Psoas muscle (tissue), 8 donors: ENCODE results near the gene PPCS. TPM values are rescaled to one million over a fixed set of nuclear protein-coding genes. Genes with fewer than 3 reads are reported as not detected.

ENCODE experiments used
- ATAC-seq, 4 donors: fragments of 200-7000 bp; cut with Tn5 transposase; one replicate each; pipeline ENCODE4 v1.9.1; 2020; ENCODE audit warnings: moderate library complexity in 3 of 4, mild to moderate bottlenecking in 2 of 4
- DNase-seq, 2 donors: peaks; one replicate each; pipeline ENCODE4 v3.0.0-alpha.2; 2020
- H3K27ac ChIP-seq: fragments of 200-600 bp; one replicate; pipeline ENCODE4 v1.8.0; 2022
- H3K27me3 ChIP-seq, 3 donors: fragments of 200-600 bp in 1 of 3; one replicate each; pipeline versions ENCODE4 v1.6.1 to v1.8.0; 2013 to 2022; ENCODE audit warnings: low read length in 2 of 3, mild to moderate bottlenecking in 2 of 3, moderate library complexity in 1 of 3; ENCODE audit not compliant: insufficient read depth in 3 of 3
- H3K36me3 ChIP-seq, 2 donors: fragments of 200-600 bp in 1 of 2; one replicate each; pipeline versions ENCODE4 v1.6.1 to v1.8.0; 2013 to 2022; ENCODE audit warnings: low read depth in 1 of 2, mild to moderate bottlenecking in 1 of 2, moderate library complexity in 1 of 2; ENCODE audit not compliant: insufficient read depth in 1 of 2
- H3K4me1 ChIP-seq: fragments of 200-600 bp; one replicate; pipeline ENCODE4 v1.8.0; 2022
- H3K4me3 ChIP-seq: fragments of 200-600 bp; one replicate; pipeline ENCODE4 v1.8.0; 2022; ENCODE audit warnings: mild to moderate bottlenecking
- H3K9me3 ChIP-seq: fragments of 200-600 bp; one replicate; pipeline ENCODE4 v1.8.0; 2022
- CTCF ChIP-seq: fragments of 200-600 bp; IDR thresholded peaks from one replicate; pipeline ENCODE4 v1.8.0; 2022; ENCODE audit warnings: antibody characterized with exemption
- WGBS, 3 donors: extraction: QIAGEN DNeasy Blood & Tissue Kit; methylation state at CpG; one replicate each; pipeline versions ENCODE4 v1.1.6 to v1.1.7; 2013; 5-methylcytosine and 5-hydroxymethylcytosine counted together
- intact Hi-C, 2 donors: fragments of 100-400 bp; cut with DNase I; formaldehyde crosslinking; loops; one replicate each; pipeline versions ENCODE4 v1.11.0 to v1.14.2; 2022
- polyA plus RNA-seq, 3 donors: library from polyadenylated mRNA; stranded (reverse); fragments of 200-250 nt; gene quantifications; one replicate each; pipeline ENCODE4 v1.2.3, GENCODE V29; 2013
- total RNA-seq, 4 donors: library from RNA; stranded (reverse); fragmentation: NEBNext Ultra II Directional in 2 of 4; extraction: Animal tissue kit (Norgen Biotek cat#: 25700) in 2 of 4; gene quantifications; one replicate each; pipeline versions ENCODE4 v1.2.1 to v1.2.4, GENCODE V29; 2021 to 2023
- donor health status: healthy with polysubstance abuse.
- donor health status: DM: no; HTN: no; CAD: no; lungs with moderate emphysema.
- donor health status: Bipolar disorder and iron deficiency.
- donor health status: healthy.
- donor health status: DM: yes; HTN: yes; CAD: no.
- donor health status: DM: no; HTN: no; CAD: no.
- donor health status: DM: no; HTN: no; CAD: no.
- donor health status: DM: yes; HTN: yes; CAD: no.

The PPCS gene
- total and polyA plus RNA-seq, 7 donors = 26.1 to 62.9 (median 40.8) TPM

- intact Hi-C loops = loop anchor here in 1 of 2 donors (10.0 kb wide), 1 partner anchor 311 kb away; the partner anchor contains the start of genes C1orf50 and P3H1
- no peak for ATAC-seq
- H3K9me3 ChIP-seq = no peaks in the 10 kb centered on the region
- no peak for DNase-seq
- peaks cover 0 to 7% of the 10 kb centered on the region in 2 donors for H3K36me3 ChIP-seq
- no peak for TF ChIP-seq CTCF
- H3K27ac ChIP-seq = no peak overlapping the region
- no peak overlapping the region for H3K4me3 ChIP-seq
- WGBS, 3 donors = 74 to 85% (median 82%) methylated on average over 4 of the region's 4 CpGs
- H3K4me1 ChIP-seq = peaks cover 6% of the 10 kb centered on the region
- no peaks in the 10 kb centered on the region for H3K27me3 ChIP-seq
Observed at GRCh38 chr1:42453386-42453785, 3.0 kb upstream of the PPCS start.

GRCh38 chr1:42454403-42454802, 1.9 kb upstream of the PPCS start:
- no peaks in the 10 kb centered on the region for H3K9me3 ChIP-seq
- H3K4me3 ChIP-seq = no peak overlapping the region
- intact Hi-C loops = loop anchor here in 1 of 2 donors (10.0 kb wide), 1 partner anchor 310 kb away; the partner anchor contains the start of genes C1orf50 and P3H1
- DNase-seq = no peak
- H3K27ac ChIP-seq = no peak overlapping the region
- peaks cover 6% of the 10 kb centered on the region for H3K4me1 ChIP-seq
- H3K36me3 ChIP-seq = peaks cover 0 to 17% of the 10 kb centered on the region in 2 donors
- 93 to 96% (median 94%) methylated on average over 5 of the region's 5 CpGs for WGBS, 3 donors
- TF ChIP-seq CTCF = no peak
- H3K27me3 ChIP-seq = no peaks in the 10 kb centered on the region
- ATAC-seq = no peak

- peaks cover 6% of the 10 kb centered on the region for H3K4me1 ChIP-seq
- intact Hi-C loops = loop anchor here (2.0 to 10.0 kb wide), 3 partner anchors 122 to 308 kb away; partner anchors contain the start of genes C1orf50 (in 1 of the 2), FOXJ3 (in 1 of the 2) and P3H1 (in 1 of the 2)
- no peaks in the 10 kb centered on the region for H3K27me3 ChIP-seq
- peak in 1 of 2 donors; percentile 43 for DNase-seq
- peak overlapping the region; percentile 90 for H3K27ac ChIP-seq
- peak; percentile 36 to 66 (median 58) for ATAC-seq
- no peaks in the 10 kb centered on the region for H3K9me3 ChIP-seq
- peak overlapping the region; percentile 87 for H3K4me3 ChIP-seq
- peaks cover 6 to 38% of the 10 kb centered on the region in 2 donors for H3K36me3 ChIP-seq
- TF ChIP-seq CTCF = no peak
- 0 to 2% (median 1%) methylated on average over 20 to 23 of the region's 23 CpGs for WGBS, 3 donors
Observed at GRCh38 chr1:42456754-42457089, 379 bp downstream of the PPCS start.

GRCh38 chr1:42461196-42461595, 4.9 kb downstream of the PPCS start:
- WGBS, 3 donors = 78 to 85% (median 83%) methylated on average over 2 of the region's 2 CpGs
- ATAC-seq (no peak), DNase-seq (no peak)
- no peak for TF ChIP-seq CTCF
- Histone ChIP-seq H3K27ac (no peak overlapping the region), H3K9me3 (no peaks in the 10 kb centered on the region), H3K4me1 (peaks cover 10% of the 10 kb centered on the region), H3K36me3 (peaks cover 6 to 38% of the 10 kb centered on the region in 2 donors), H3K4me3 (no peak overlapping the region), H3K27me3 (no peaks in the 10 kb centered on the region)
- intact Hi-C loops = no loop called here
